Urinary bladder (tissue), 4 donors: ENCODE data around the gene PLEKHG1. TPM values are rescaled to one million over a fixed set of nuclear protein-coding genes. Genes with fewer than 3 reads are reported as not detected.
A peak's percentile ranks its signal among the peaks of the same experiment; 100 is the strongest.

Experiments used
- DNase-seq: peaks from one replicate; pipeline ENCODE4 v3.0.0-alpha.2; 2015; ENCODE audit errors: extremely low spot score
- H3K27ac ChIP-seq: one replicate; pipeline ENCODE4 v1.5.1; 2013; ENCODE audit warnings: low read depth, mild to moderate bottlenecking, moderate library complexity
- H3K36me3 ChIP-seq: one replicate; pipeline ENCODE4 v1.6.1; 2013; ENCODE audit warnings: mild to moderate bottlenecking, moderate library complexity; ENCODE audit not compliant: insufficient read depth
- H3K4me1 ChIP-seq: one replicate; pipeline ENCODE4 v1.6.1; 2013; ENCODE audit warnings: mild to moderate bottlenecking, moderate library complexity; ENCODE audit not compliant: insufficient read depth
- H3K4me3 ChIP-seq: one replicate; pipeline ENCODE4 v1.5.1; 2013; ENCODE audit warnings: low read depth, low read length
- WGBS: extraction: QIAGEN DNeasy Blood & Tissue Kit; methylation state at CpG from one replicate; pipeline ENCODE4 v1.1.7; 2013; 5-methylcytosine and 5-hydroxymethylcytosine counted together
- polyA plus RNA-seq: library from polyadenylated mRNA; stranded (reverse); fragments of 200-250 nt; gene quantifications from one replicate; pipeline ENCODE4 v1.2.3, GENCODE V29; 2013
- total RNA-seq: library from RNA; depleted of rRNA; stranded (reverse); fragments of >200 nt; gene quantifications from one replicate; pipeline ENCODE4 v1.2.3, GENCODE V29; 2014
- donor health status: healthy with polysubstance abuse.
- donor health status: healthy.

The PLEKHG1 gene
- 39.5 TPM for total RNA-seq
- 6.9 TPM for polyA plus RNA-seq

DNA sequence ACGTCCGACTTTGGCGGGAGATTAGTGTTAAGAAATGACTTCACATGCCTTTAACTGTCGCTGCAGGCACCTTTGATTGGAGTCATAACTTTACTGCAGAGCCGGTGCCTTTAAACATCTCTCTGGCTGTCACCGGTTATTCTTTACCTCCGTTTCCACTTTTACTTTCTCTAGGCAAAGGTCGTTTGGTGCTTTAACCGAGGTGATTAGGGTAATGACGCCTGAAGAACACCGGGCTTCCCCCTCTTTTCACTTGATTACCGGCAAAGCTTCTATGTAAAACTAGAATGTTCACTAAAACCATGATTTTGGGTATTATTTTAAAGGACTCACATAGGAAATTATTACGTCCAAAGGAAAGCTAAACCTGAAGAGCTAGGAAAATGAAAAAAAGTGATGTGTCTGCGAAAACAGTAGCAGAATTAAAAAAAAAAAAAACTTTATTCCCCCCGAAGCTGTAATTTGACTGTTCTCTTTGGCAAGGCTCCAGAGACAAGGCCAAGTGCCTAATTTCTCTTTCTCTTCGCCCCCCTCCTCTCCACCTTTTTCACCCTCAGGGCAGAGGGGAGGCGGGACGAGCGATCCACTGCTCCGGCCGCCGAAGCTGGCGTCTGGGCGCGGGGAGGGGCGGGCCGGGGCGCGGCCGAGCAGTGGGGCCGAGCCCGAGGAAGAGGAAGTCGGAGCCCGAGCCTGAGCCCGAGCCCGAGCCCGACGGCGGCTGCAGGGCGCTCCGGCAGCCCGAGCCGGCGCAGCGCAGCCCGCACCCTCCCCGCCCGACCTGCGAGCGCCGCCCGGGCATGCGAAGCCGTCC, at the start of gene PLEKHG1:
Gene PLEKHG1, plus strand, starts transcription at position 687 of the 811 bp plus-strand sequence. CDS start 133,797 bp downstream, outside the sequence.
- Histone ChIP-seq H3K27ac (peak within 1 kb of the TSS; percentile 86), H3K4me1 (no peaks in the 10 kb centered on the region), H3K36me3 (no peaks in the 10 kb centered on the region), H3K4me3 (peak within 1 kb of the TSS; percentile 99)
- no peak for DNase-seq
- WGBS, result 17% methylated on average over 54 of the region's 54 CpGs

DNA sequence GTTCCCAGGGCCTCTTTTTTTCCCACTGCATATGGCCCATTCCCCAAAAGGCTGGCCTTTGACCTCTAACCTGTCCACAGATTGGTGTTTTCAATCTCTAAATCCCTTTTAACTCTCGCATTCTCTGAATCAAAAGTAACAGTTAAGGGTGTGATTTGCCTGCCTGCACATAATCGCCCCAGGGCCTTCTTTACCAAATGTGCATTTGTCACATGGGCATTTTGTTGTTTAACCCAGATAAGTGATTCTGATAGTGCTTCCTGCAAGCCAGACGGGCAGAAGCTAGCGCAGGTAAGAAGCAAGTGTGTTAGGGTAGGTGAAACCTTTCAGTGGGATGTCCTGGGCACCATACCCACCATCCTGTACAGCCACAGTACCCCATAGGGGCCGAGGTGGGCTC, 49.4 kb upstream of the PLEKHG1 start:
- DNase-seq, result no peak
- no peaks in the 10 kb centered on the region for H3K4me1 ChIP-seq
- H3K27ac ChIP-seq, result no peak overlapping the region
- WGBS, result 94% methylated on average over 5 of the region's 5 CpGs
- H3K4me3 ChIP-seq, result no peak overlapping the region
- no peaks in the 10 kb centered on the region for H3K36me3 ChIP-seq

DNA sequence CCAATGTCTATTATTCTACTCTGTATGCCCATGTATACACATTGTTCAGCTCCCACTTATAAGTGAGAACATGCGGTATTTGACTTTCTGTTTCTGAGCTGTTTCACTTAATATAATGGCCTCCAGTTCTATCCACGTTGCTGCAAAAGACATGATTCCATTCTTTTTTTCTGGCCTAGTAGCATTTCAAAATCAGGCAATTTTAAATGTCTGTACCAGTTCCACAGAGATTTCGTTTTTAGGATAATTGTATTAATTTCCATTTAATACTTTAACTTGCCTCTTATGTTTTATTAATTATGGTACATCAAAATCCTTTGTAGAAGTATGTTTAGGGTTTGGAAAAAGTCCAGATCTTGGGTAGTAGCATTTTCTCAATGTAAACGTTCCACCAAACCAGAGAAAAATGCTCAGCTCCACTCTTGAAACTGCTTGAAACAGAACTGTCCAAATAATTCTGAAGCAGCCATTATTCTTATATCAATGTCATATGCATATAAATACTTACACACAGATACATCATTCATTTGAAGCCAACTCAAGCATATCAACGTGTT, 42.6 kb upstream of the PLEKHG1 start:
- DNase-seq, result no peak
- 69% methylated on average over 5 of the region's 5 CpGs for WGBS
- H3K27ac ChIP-seq, result no peak overlapping the region
- no peaks in the 10 kb centered on the region for H3K4me1 ChIP-seq
- H3K36me3 ChIP-seq, result no peaks in the 10 kb centered on the region
- H3K4me3 ChIP-seq, result no peak overlapping the region

DNA sequence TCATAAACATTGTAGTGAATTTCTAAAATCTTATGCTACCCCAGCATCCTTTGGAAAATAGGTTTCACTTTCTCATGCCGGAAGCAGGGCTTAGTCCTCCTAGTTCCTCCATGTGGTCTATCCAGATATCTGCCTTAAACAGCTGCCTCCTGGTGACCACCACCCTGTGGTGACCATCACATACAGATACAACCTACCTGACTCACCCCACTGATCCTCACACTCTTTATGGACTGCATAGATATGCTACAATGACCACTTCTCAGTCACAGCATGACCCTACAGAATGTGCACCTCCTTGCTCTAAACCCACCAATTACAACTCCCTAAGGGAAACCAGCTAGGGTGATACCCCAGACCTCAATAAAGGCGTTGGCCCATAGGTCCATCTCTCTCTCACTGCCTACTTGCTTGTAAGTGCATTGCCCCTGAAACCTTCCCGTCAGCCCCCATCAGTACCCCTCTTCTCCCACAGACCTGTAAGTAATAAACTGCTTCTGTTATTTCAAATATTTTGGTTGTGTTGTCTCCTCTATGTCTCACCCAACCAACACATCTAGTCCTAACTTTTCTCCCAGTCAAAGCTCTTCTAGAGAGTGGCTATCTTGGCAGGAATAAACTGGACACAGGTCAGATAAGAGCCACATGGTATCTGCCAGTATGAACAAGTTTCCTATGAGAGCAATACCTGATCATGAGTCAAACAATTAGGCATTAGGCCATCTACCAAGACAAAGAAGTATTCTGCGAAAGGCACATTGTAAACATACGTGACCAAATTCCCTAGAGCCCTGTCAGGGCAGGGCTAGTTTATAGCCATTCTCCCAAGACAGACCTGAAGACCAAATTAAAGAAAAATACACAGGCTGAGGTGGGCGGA, 39.4 kb upstream of the PLEKHG1 start:
- Histone ChIP-seq H3K27ac (no peak overlapping the region), H3K4me1 (no peaks in the 10 kb centered on the region), H3K36me3 (no peaks in the 10 kb centered on the region), H3K4me3 (no peak overlapping the region)
- 83% methylated on average over 6 of the region's 6 CpGs for WGBS
- no peak for DNase-seq

DNA sequence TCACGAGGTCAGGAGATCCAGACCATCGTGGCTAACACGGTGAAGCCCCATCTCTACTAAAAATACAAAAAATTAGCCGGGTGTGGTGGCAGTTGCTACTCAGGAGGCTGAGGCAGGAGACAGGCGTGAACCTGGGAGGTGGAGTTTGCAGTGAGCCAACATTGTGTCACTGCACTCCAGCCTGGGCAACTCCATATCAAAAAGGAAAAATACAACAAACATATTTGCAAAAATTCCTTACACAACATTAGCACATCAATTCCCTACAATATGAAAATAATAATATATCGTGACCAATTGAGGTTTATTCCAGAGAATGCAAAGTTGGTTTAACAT, 38.8 kb upstream of the PLEKHG1 start:
- H3K4me3 ChIP-seq, result no peak overlapping the region
- H3K4me1 ChIP-seq, result no peaks in the 10 kb centered on the region
- 89% methylated on average over 6 of the region's 6 CpGs for WGBS
- DNase-seq, result no peak
- H3K36me3 ChIP-seq, result no peaks in the 10 kb centered on the region
- no peak overlapping the region for H3K27ac ChIP-seq

DNA sequence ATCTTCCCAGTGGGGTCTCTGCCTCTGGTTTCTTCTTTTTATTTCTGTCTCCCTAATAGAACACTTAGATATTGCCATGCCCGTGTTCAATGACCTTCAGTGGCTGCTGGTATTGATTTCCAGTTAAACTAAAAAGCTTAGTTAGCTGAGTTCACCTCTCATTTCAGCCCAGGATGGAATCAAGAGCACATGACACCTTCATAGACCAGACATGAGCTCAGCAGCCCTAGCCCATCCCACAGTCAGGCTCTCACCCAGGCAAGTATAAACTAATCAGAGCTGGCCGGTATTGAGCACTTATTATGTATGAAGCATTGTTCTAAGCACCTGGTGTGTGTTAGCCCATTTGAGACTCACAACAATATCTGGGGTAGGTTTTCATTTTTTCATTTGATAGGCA, 33.7 kb upstream of the PLEKHG1 start:
- Histone ChIP-seq H3K36me3 (no peaks in the 10 kb centered on the region), H3K27ac (no peak overlapping the region), H3K4me1 (no peaks in the 10 kb centered on the region), H3K4me3 (no peak overlapping the region)
- DNase-seq, result no peak
- WGBS, result 88% methylated on average over 2 of the region's 2 CpGs

DNA sequence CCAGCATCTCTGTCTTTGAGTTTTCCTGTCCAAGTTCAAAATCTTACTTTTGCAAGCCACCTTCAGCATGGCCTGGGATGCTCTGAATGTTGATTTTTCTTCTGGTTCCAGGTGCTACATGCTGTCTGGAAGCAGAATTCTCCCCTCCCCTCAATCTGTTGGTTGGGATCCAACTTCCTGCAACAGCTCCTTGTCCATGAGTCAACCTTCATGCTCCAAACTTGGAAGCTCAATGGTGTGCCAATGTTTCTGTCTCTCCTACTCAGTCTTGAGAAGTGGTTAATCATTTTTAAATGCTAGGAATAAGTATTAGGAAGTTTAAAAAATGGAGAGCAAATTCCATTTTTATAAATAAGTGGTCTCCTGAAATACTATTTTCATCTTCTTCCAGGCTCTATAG, 33.2 kb upstream of the PLEKHG1 start:
- H3K27ac ChIP-seq, result no peak overlapping the region
- no peak overlapping the region for H3K4me3 ChIP-seq
- H3K4me1 ChIP-seq, result no peaks in the 10 kb centered on the region
- DNase-seq, result no peak
- no peaks in the 10 kb centered on the region for H3K36me3 ChIP-seq

DNA sequence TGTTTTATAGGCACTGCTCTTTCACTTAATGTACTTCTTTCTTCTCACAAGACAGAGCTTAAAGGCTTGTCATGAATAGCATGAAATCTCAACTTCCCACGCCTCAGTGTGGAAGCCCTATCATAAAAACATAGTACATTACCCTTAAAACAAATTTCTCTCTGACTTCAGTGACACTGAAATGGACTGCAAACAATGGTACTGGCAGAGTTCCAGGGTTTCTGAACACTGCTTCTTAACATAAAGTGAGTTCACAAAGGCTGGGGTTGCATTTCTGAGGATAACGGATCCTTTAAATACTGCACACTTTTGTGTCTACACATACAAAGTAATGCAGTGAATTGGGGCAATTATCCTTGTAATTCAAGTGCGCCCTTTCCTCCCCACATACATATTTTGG, 32.3 kb upstream of the PLEKHG1 start:
- no peaks in the 10 kb centered on the region for H3K36me3 ChIP-seq
- no peaks in the 10 kb centered on the region for H3K4me1 ChIP-seq
- H3K27ac ChIP-seq, result no peak overlapping the region
- no peak for DNase-seq
- WGBS, result 82% methylated on average over 3 of the region's 3 CpGs
- H3K4me3 ChIP-seq, result no peak overlapping the region

DNA sequence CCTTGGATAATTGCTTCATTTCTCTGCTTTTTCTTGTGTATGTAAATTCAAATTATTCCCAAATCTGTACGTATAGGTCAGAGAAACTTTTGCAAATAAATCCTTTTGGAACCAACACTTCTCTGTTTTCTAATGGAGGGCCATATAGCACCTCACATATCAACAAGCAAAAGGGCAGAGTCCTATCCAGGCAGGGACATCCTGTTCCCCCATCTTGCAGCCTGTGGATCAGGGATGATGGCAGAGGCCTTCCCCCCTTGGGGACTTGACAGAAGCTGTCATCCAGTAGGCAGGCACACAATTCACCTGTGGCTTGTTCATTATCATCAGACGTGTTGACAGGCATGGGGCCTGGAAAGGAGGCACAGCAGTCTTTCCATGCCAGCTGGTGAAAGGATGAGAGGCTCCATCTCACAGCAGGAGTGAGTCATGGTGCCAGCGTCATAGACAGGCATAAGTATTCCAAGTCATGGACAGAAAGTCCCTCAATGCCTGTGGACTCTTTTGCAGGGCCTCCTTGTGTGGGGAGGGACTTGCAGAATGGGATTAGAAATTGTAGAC, 31.8 kb upstream of the PLEKHG1 start:
- 90% methylated on average over 3 of the region's 3 CpGs for WGBS
- no peak for DNase-seq
- no peaks in the 10 kb centered on the region for H3K4me1 ChIP-seq
- H3K4me3 ChIP-seq, result no peak overlapping the region
- H3K27ac ChIP-seq, result no peak overlapping the region
- no peaks in the 10 kb centered on the region for H3K36me3 ChIP-seq

DNA sequence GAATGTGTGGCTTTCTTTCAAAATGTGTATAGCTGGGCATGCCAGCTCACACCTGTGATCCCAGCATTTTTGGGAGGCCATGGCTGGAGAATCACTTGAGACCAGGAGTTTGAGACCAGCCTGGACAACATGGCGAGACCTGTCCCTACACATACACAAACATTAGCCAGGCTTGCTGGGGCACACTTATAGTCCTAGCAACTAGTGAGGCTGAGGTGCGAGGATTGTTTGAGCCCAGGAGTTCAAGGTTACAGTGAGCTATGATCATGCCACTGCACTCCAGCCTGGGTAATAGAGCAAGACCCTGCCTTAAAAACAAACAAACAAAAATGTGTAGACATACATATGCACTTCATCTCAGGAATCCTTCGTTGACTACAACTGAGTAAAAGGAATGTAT, 31.1 kb upstream of the PLEKHG1 start:
- Histone ChIP-seq H3K36me3 (no peaks in the 10 kb centered on the region), H3K4me1 (no peaks in the 10 kb centered on the region), H3K4me3 (no peak overlapping the region), H3K27ac (no peak overlapping the region)
- 91% methylated on average over 3 of the region's 3 CpGs for WGBS
- no peak for DNase-seq

DNA sequence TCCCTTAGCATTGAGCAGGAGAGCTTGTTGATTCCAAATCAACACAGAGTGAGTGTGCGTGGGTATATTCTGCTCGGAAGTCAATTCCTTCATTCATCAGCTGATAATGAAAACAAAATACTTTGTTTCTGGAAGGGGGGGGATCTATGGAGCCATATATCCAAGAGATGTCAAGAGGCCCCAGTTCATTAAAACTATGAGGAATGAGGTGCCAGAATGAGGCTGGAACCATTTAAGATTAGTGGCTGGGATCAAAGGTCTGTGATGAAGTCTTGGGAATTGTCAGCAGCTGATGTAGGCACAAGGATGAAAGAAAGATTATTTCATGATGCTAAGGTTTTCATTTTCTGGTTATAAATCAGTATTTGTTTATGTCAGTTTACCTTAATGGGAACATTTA, 30.5 kb upstream of the PLEKHG1 start:
- no peaks in the 10 kb centered on the region for H3K36me3 ChIP-seq
- no peak for DNase-seq
- H3K27ac ChIP-seq, result no peak overlapping the region
- no peak overlapping the region for H3K4me3 ChIP-seq
- WGBS, result 88% methylated on average over 2 of the region's 2 CpGs
- H3K4me1 ChIP-seq, result no peaks in the 10 kb centered on the region

DNA sequence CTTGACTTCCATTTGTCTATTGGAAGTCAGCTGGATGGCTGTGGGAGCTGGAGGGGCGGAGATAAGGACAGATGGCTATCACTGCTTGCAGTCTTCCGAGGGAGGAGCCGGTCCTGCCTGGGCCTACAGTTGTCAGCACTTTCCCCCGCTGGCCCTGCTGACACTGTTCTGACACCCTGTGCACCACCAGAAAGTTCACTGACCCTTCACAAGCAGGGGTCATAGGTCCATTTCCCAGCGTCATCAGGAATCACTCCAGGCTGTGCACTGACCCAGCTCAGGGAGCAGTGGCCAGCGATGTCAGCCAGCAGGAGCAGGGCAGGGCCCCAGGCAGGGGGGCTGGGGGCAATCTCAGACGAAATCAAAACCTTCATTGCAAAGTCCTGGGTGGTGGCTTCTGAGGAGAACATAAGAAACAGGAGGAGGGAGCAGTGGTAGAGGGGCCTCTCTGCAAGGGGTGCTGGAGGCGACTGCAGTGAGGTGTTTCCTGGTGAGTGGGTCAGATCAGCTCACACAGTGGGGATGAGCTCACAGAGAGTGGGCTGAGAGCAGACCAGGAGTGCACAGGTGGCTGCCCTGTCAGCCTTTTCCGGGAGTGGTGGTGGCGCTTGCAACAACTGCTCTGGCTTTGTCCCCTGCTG, 26.5 kb upstream of the PLEKHG1 start:
- DNase-seq, result no peak
- H3K36me3 ChIP-seq, result no peaks in the 10 kb centered on the region
- no peak overlapping the region for H3K27ac ChIP-seq
- H3K4me1 ChIP-seq, result no peaks in the 10 kb centered on the region
- H3K4me3 ChIP-seq, result no peak overlapping the region
- WGBS, result 63% methylated on average over 10 of the region's 10 CpGs

DNA sequence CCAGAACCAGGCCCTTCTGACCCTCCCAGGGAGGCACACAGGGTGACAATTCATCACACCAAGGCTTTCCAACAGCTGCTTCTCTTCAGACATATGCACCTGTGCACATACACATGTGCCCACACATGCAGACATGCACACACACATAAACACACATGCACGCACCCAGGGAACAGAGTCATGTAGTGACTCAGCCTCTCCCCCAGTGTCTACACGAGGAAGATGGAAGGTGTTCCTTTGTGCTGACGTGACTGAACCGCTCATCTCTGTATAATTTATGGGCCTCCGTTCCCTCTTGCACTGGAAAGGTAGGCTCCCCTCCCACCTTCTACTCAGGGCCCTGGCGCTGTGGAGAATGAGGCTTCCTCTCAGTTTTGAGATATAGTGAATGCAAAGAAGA, 23.8 kb upstream of the PLEKHG1 start:
- H3K27ac ChIP-seq, result no peak overlapping the region
- no peaks in the 10 kb centered on the region for H3K36me3 ChIP-seq
- WGBS, result 92% methylated on average over 6 of the region's 6 CpGs
- no peak overlapping the region for H3K4me3 ChIP-seq
- no peaks in the 10 kb centered on the region for H3K4me1 ChIP-seq
- peak; percentile 21 for DNase-seq
